Natural killer cell (primary cell): ENCODE data around the gene IGSF3. TPM values are rescaled to one million over a fixed set of nuclear protein-coding genes. Genes with fewer than 3 reads are reported as not detected.

Experiments
- ATAC-seq, 3 donors: fragments of 150-1000 bp in 2 of 3; fragments of 200-7000 bp in 1 of 3; cut with Tn5 transposase; 1 replicate in 1 of 3; 2 replicates in 2 of 3; pipeline ENCODE4 v1.10.0; 2021; ENCODE audit warnings: mild to moderate bottlenecking in 2 of 3, moderate library complexity in 2 of 3
- DNase-seq, 2 donors: peaks; one replicate each; pipeline versions ENCODE4 v3.0.0 to v3.0.0-alpha.2; 2013 to 2021; ENCODE audit warnings: mixed read lengths in 1 of 2
- H3K27ac ChIP-seq: one replicate; pipeline ENCODE4 v1.5.1; 2013; ENCODE audit warnings: mild to moderate bottlenecking, low read length
- H3K27me3 ChIP-seq: one replicate; pipeline ENCODE4 v1.6.1; 2013; ENCODE audit warnings: low read length; ENCODE audit not compliant: control insufficient read depth, insufficient read depth
- H3K36me3 ChIP-seq: one replicate; pipeline ENCODE4 v1.6.1; 2013; ENCODE audit warnings: low read length; ENCODE audit not compliant: control insufficient read depth, insufficient read depth
- H3K4me1 ChIP-seq: one replicate; pipeline ENCODE4 v1.6.1; 2013; ENCODE audit warnings: low read length; ENCODE audit not compliant: control insufficient read depth, insufficient read depth
- H3K4me3 ChIP-seq: one replicate; pipeline ENCODE4 v1.5.1; 2013; ENCODE audit warnings: low read length
- H3K9me3 ChIP-seq: one replicate; pipeline ENCODE4 v1.6.1; 2013; ENCODE audit warnings: low read length; ENCODE audit not compliant: control insufficient read depth, insufficient read depth
- H3K27ac Mint-ChIP-seq, 2 donors: one replicate each; pipeline ENCODE4 v1.8.0; 2022; ENCODE audit warnings: mild to moderate bottlenecking in 2 of 2, mixed read lengths in 2 of 2, moderate library complexity in 1 of 2
- H3K27me3 Mint-ChIP-seq, 2 donors: one replicate each; pipeline ENCODE4 v1.8.0; 2022; ENCODE audit warnings: low read depth in 2 of 2, mixed read lengths in 2 of 2
- H3K36me3 Mint-ChIP-seq: one replicate; pipeline ENCODE4 v1.8.0; 2022; ENCODE audit warnings: mixed read lengths
- H3K4me1 Mint-ChIP-seq, 2 donors: one replicate each; pipeline ENCODE4 v1.8.0; 2022; ENCODE audit warnings: mixed read lengths in 2 of 2
- H3K4me3 Mint-ChIP-seq: one replicate; pipeline ENCODE4 v1.8.0; 2022; ENCODE audit warnings: mild to moderate bottlenecking, moderate library complexity, mixed read lengths
- H3K9me3 Mint-ChIP-seq, 2 donors: one replicate each; pipeline ENCODE4 v1.8.0; 2022; ENCODE audit warnings: mixed read lengths in 2 of 2
- CTCF ChIP-seq: fragments of 200-600 bp; IDR thresholded peaks from one replicate; pipeline ENCODE4 v1.8.0; 2022; ENCODE audit warnings: antibody characterized with exemption
- WGBS: methylation state at CpG from one replicate; pipeline ENCODE4 v1.1.7; 2013; ENCODE audit warnings: missing lambda C conversion rate; ENCODE audit not compliant: insufficient coverage; 5-methylcytosine and 5-hydroxymethylcytosine counted together
- intact Hi-C: fragments of 100-400 bp; cut with micrococcal nuclease; formaldehyde crosslinking; loops from one replicate; pipeline ENCODE4 v1.14.2; 2022
- total RNA-seq, 4 donors: library from RNA; stranded (reverse); fragments of 120-200 nt in 1 of 4; gene quantifications; one replicate each; pipeline versions ENCODE4 v1.2.3 to v1.2.4, GENCODE V29; 2013 to 2022

Gene IGSF3
- total RNA-seq, 3 donors from 2014 or later (not counting 1 experiment from before 2014, with no cell fraction given), result 0.05 to 0.14 TPM; not detected in 1

- Mint-ChIP-seq H3K27me3 (no peaks in the 10 kb centered on the region), H3K4me3 (no peak overlapping the region), H3K27ac (peak overlapping the region; percentile 29 to 89), H3K4me1 (peaks cover 50 to 59% of the 10 kb centered on the region in 2 donors), H3K36me3 (peaks cover 23% of the 10 kb centered on the region), H3K9me3 (no peaks in the 10 kb centered on the region)
- Histone ChIP-seq H3K4me3 (no peak overlapping the region), H3K36me3 (peaks cover 36% of the 10 kb centered on the region), H3K4me1 (peaks cover 12% of the 10 kb centered on the region), H3K27me3 (no peaks in the 10 kb centered on the region), H3K27ac (no peak overlapping the region), H3K9me3 (no peaks in the 10 kb centered on the region)
- peak; percentile 65 to 73 (median 70) for ATAC-seq
- TF ChIP-seq CTCF, result no peak
- intact Hi-C loops, result no loop called here
- DNase-seq, result no peak
Observed at GRCh38 chr1:116540088-116540487, 127.4 kb downstream of the IGSF3 start.

GRCh38 chr1:116538544-116538943 is 129.0 kb downstream of the IGSF3 start:
- Mint-ChIP-seq H3K27ac (peak overlapping the region; percentile 29 to 89), H3K27me3 (no peaks in the 10 kb centered on the region), H3K4me1 (peaks cover 40 to 55% of the 10 kb centered on the region in 2 donors), H3K36me3 (peaks cover 38% of the 10 kb centered on the region), H3K4me3 (no peak overlapping the region), H3K9me3 (no peaks in the 10 kb centered on the region)
- ATAC-seq, result peak in 1 of 3 donors; percentile 46
- Histone ChIP-seq H3K9me3 (no peaks in the 10 kb centered on the region), H3K4me1 (peaks cover 6% of the 10 kb centered on the region), H3K4me3 (no peak overlapping the region), H3K27me3 (no peaks in the 10 kb centered on the region), H3K27ac (no peak overlapping the region), H3K36me3 (peaks cover 41% of the 10 kb centered on the region)
- TF ChIP-seq CTCF, result no peak
- peak in 1 of 2 donors; percentile 38 for DNase-seq
- WGBS, result 100% methylated on average over 1 of the region's 1 CpG
- intact Hi-C loops, result no loop called here

- no peak for TF ChIP-seq CTCF
- Histone ChIP-seq H3K4me3 (no peak overlapping the region), H3K36me3 (peaks cover 41% of the 10 kb centered on the region), H3K27me3 (no peaks in the 10 kb centered on the region), H3K4me1 (peaks cover 6% of the 10 kb centered on the region), H3K9me3 (no peaks in the 10 kb centered on the region), H3K27ac (no peak overlapping the region)
- H3K4me3 Mint-ChIP-seq, result no peak overlapping the region
- WGBS, result 81% methylated on average over 1 of the region's 1 CpG
- H3K9me3 Mint-ChIP-seq, result no peaks in the 10 kb centered on the region
- ATAC-seq (no peak), DNase-seq (no peak)
- H3K36me3 Mint-ChIP-seq, result peaks cover 38% of the 10 kb centered on the region
- H3K4me1 Mint-ChIP-seq, result peaks cover 36 to 56% of the 10 kb centered on the region in 2 donors
- H3K27ac Mint-ChIP-seq, result peak overlapping the region; percentile 29 to 89
- H3K27me3 Mint-ChIP-seq, result no peaks in the 10 kb centered on the region
- intact Hi-C loops, result no loop called here
Observed at GRCh38 chr1:116537898-116538297, 129.6 kb downstream of the IGSF3 start.
